Activated naive CD8-positive, alpha-beta T cell treated with anti-CD3 and anti-CD28 coated beads, Interleukin-2, amount 50 U/mL, for 24 hours (primary cell): ENCODE results near the gene SUPT4H1.
A peak's percentile ranks its signal among the peaks of the same experiment; 100 is the strongest.

ENCODE experiments used
- ATAC-seq: fragments of 150-1000 bp; cut with Tn5 transposase; one replicate; pipeline ENCODE4 v1.10.0; 2021
- DNase-seq: peaks from one replicate; pipeline ENCODE4 v3.0.0; 2021
- H3K27ac Mint-ChIP-seq: one replicate; pipeline ENCODE4 v1.8.0; 2021; ENCODE audit warnings: mild to moderate bottlenecking, mixed read lengths
- H3K27me3 Mint-ChIP-seq: one replicate; pipeline ENCODE4 v1.8.0; 2021; ENCODE audit warnings: mixed read lengths
- H3K36me3 Mint-ChIP-seq: one replicate; pipeline ENCODE4 v1.8.0; 2021; ENCODE audit warnings: low read depth, mixed read lengths
- H3K4me1 Mint-ChIP-seq: one replicate; pipeline ENCODE4 v1.8.0; 2021; ENCODE audit warnings: mixed read lengths
- H3K4me3 Mint-ChIP-seq: one replicate; pipeline ENCODE4 v1.8.0; 2021; ENCODE audit warnings: mild to moderate bottlenecking, moderate library complexity, mixed read lengths
- H3K9me3 Mint-ChIP-seq: one replicate; pipeline ENCODE4 v1.8.0; 2021; ENCODE audit warnings: mixed read lengths

Gene SUPT4H1

DNA sequence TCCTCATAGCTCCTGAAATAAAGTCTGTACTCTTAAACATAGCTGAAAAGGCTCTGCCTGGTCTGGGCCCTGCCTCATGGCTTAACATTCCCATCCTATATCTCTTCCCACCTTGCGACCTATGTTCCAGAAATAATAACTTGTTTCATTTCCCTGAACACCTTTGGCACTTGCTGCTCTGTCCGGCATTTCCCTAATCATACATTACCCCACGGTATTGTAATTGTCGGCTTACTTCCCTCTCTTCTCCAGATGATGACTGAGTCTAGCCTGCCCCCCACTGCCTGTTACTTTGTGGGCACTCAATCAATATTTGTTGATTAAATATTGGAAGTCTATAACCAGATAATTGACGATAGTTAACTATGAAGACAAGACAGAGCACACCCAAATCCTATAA lies 23.3 kb upstream of the SUPT4H1 start:
- Mint-ChIP-seq H3K4me3 (no peak overlapping the region), H3K4me1 (peaks cover 22% of the 10 kb centered on the region), H3K27me3 (no peaks in the 10 kb centered on the region), H3K36me3 (no peaks in the 10 kb centered on the region), H3K27ac (no peak overlapping the region), H3K9me3 (no peaks in the 10 kb centered on the region)
- no peak for DNase-seq
- no peak for ATAC-seq

DNA sequence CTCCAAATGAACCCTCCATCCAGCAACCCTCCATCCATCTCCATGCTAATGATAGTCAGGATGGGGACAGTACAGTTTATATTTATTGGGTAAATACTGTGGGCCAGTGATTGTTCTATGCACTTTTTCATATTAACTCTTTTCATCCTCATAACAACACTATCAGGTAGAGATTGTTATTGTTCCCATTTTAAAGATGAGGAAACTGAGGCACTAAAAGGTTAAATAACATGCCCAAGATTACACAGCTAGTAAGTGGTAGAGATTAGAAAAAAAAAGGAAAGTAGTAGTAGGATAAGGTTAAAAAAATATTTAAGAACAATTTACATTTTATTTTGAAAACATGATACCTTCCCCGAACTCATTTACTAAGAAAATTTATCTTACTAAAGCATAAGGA lies 21.9 kb upstream of the SUPT4H1 start:
- peaks cover 16% of the 10 kb centered on the region for H3K4me1 Mint-ChIP-seq
- ATAC-seq: no peak
- H3K27me3 Mint-ChIP-seq: no peaks in the 10 kb centered on the region
- no peak overlapping the region for H3K4me3 Mint-ChIP-seq
- H3K9me3 Mint-ChIP-seq: no peaks in the 10 kb centered on the region
- H3K36me3 Mint-ChIP-seq: no peaks in the 10 kb centered on the region
- no peak overlapping the region for H3K27ac Mint-ChIP-seq
- no peak for DNase-seq

- ATAC-seq (no peak), DNase-seq (no peak)
- no peaks in the 10 kb centered on the region for H3K36me3 Mint-ChIP-seq
- peaks cover 11% of the 10 kb centered on the region for H3K4me1 Mint-ChIP-seq
- no peak overlapping the region for H3K27ac Mint-ChIP-seq
- no peaks in the 10 kb centered on the region for H3K27me3 Mint-ChIP-seq
- H3K9me3 Mint-ChIP-seq: no peaks in the 10 kb centered on the region
- H3K4me3 Mint-ChIP-seq: no peak overlapping the region
These were observed 21.0 kb upstream of the SUPT4H1 start for GRCh38 chr17:58373003-58373402.

DNA sequence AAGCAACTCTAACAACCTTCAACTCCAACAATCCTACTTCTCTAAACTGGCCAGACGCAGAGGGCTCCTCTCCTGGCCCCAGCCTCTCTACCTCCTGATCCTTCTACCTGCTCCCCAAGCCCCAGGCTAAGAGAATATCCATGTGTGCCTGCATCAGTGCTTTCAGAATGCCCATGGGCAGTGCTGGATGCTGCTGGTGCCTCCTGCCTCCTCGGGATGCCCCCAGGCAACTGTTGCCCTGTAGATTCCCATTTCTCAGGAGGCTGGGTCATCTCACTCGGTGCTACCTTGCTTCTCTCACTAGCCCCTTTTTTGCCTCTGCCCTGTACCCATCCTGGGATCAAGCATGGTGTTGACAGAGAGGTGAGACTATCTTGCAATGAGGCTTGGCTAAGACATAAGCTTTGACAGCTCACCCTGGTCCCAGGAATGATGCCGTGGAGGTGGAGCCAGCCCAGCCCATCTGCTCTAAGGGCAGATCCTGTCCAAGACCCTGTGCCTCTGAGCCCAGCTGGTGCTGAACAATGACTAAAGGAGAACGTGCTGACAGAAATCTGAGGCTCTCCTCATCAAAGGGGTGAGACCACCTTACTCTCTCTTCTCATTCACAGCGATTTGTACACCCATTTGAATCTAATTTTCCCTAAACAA lies 19.4 kb upstream of the SUPT4H1 start:
- ATAC-seq (no peak), DNase-seq (no peak)
- Mint-ChIP-seq H3K4me3 (no peak overlapping the region), H3K4me1 (peaks cover 13% of the 10 kb centered on the region), H3K9me3 (no peaks in the 10 kb centered on the region), H3K27ac (peak overlapping the region; percentile 11), H3K36me3 (no peaks in the 10 kb centered on the region), H3K27me3 (no peaks in the 10 kb centered on the region)

DNA sequence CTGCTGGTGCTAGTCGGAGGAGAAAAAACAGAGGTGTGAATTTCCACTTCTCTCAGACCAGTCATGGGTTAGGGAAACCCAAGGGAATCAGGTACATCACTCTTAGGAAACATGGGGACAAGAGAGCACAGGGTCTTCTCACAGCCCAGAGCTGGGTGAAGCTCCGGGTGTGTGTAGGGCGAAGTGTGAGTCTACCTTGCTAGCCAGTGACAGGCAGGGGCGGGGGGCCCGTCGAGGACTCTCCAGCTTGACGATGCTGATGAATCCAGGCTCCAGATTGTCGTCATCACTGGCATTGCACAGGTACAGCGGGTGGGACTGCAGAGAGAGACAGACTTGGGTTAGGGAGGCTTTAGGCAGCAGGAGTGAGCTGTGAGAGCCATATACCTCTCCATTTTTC lies 18.7 kb upstream of the SUPT4H1 start:
- Mint-ChIP-seq H3K9me3 (no peaks in the 10 kb centered on the region), H3K4me3 (no peak overlapping the region), H3K4me1 (peaks cover 15% of the 10 kb centered on the region), H3K36me3 (no peaks in the 10 kb centered on the region), H3K27me3 (no peaks in the 10 kb centered on the region), H3K27ac (peak overlapping the region; percentile 11)
- DNase-seq: no peak
- no peak for ATAC-seq

DNA sequence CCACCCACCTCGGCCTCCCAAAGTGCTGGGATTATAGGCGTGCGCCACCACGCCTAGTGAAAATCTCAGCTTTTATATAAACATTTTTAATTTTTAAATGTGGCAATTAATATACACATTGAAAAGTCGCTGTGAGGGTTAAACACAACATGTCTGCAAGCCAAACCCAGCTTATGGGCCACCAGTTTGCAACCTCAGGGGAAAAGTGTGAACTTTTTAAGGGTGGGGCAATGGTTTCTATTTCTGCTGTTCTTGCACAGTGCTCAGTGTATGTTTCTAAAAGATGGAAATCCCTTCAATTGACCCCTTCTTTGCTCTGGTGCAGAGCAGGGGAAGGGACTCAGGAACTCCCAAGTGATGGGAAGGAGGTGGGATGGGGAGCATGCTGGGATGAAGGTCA lies 18.3 kb upstream of the SUPT4H1 start:
- no peaks in the 10 kb centered on the region for H3K9me3 Mint-ChIP-seq
- H3K4me1 Mint-ChIP-seq: peaks cover 15% of the 10 kb centered on the region
- no peak overlapping the region for H3K4me3 Mint-ChIP-seq
- H3K36me3 Mint-ChIP-seq: no peaks in the 10 kb centered on the region
- no peaks in the 10 kb centered on the region for H3K27me3 Mint-ChIP-seq
- no peak for DNase-seq
- no peak for ATAC-seq
- H3K27ac Mint-ChIP-seq: no peak overlapping the region

DNA sequence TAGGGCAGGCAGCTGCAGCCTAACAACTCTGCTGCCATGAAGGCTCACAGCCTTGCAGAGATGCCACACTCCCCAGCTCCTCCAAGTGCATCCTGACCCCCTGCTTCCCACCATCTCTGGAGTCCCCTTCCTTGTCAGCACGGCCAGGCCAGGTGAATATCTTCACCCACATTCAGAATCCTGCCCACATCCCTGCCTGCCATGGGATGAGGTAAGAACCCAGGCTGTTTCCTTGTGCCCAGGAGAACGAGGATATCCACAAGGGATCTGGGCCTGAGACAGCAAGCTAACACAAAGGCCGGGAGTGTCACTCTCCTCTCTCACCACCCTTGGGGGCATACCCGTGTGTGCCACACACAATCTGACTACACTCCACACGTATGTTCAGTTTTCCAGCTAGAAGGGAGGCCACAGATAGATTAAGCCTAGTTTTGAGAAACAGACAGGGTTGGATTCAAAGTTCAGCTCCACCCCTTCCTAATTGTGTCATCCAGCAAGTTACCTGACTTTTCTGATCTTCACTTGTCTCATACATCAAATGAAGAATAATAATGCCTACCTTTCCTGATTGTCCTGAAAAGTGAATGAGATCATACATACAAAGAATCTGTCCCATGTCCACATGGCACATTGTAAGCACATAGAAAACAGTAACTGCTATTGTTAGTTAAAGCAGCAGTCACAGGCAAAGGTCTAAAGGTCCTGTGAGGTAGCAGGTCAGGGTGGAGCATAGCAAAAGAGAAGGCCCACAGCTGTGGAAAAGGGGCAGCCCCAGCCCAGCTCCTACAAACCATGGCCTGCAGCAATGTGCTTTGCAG lies 17.4 kb upstream of the SUPT4H1 start:
- peaks cover 15% of the 10 kb centered on the region for H3K4me1 Mint-ChIP-seq
- H3K36me3 Mint-ChIP-seq: no peaks in the 10 kb centered on the region
- ATAC-seq: no peak
- no peak overlapping the region for H3K27ac Mint-ChIP-seq
- no peak overlapping the region for H3K4me3 Mint-ChIP-seq
- no peak for DNase-seq
- no peaks in the 10 kb centered on the region for H3K27me3 Mint-ChIP-seq
- no peaks in the 10 kb centered on the region for H3K9me3 Mint-ChIP-seq

- no peak overlapping the region for H3K4me3 Mint-ChIP-seq
- H3K9me3 Mint-ChIP-seq: no peaks in the 10 kb centered on the region
- no peak overlapping the region for H3K27ac Mint-ChIP-seq
- no peaks in the 10 kb centered on the region for H3K27me3 Mint-ChIP-seq
- H3K4me1 Mint-ChIP-seq: peaks cover 15% of the 10 kb centered on the region
- ATAC-seq (no peak), DNase-seq (no peak)
- no peaks in the 10 kb centered on the region for H3K36me3 Mint-ChIP-seq
These were observed 16.8 kb upstream of the SUPT4H1 start for GRCh38 chr17:58368860-58369213.

DNA sequence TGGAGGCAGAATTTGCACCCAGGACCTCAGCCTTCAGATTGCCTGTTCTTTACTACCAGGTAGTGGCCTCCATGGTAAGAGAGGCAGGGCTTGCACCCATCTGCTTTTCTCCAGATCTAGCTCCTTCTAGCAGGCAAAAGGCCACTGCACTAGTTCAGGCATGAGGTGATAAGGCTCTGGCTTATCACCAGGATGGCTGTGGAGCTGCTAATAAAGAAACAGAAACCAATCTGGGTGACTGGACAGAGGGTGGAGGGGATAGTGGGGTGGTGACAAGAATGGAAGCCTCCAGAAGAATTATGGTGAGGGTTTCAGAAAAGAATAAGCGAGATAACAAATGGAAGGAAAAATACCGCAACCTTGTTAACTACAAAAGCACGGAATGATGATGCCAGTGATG lies 15.5 kb upstream of the SUPT4H1 start:
- DNase-seq (no peak), ATAC-seq (no peak)
- H3K27ac Mint-ChIP-seq: no peak overlapping the region
- H3K27me3 Mint-ChIP-seq: no peaks in the 10 kb centered on the region
- H3K36me3 Mint-ChIP-seq: no peaks in the 10 kb centered on the region
- no peak overlapping the region for H3K4me3 Mint-ChIP-seq
- peaks cover 15% of the 10 kb centered on the region for H3K4me1 Mint-ChIP-seq
- no peaks in the 10 kb centered on the region for H3K9me3 Mint-ChIP-seq

- Mint-ChIP-seq H3K9me3 (no peaks in the 10 kb centered on the region), H3K27me3 (no peaks in the 10 kb centered on the region), H3K4me3 (no peak overlapping the region), H3K27ac (no peak overlapping the region), H3K36me3 (no peaks in the 10 kb centered on the region), H3K4me1 (peaks cover 15% of the 10 kb centered on the region)
- DNase-seq: no peak
- ATAC-seq: no peak
These were observed 14.1 kb upstream of the SUPT4H1 start for GRCh38 chr17:58365980-58366595.

GRCh38 chr17:58365185-58365979 lies 13.4 kb upstream of the SUPT4H1 start:
- H3K4me1 Mint-ChIP-seq: peaks cover 10% of the 10 kb centered on the region
- no peak for ATAC-seq
- no peak overlapping the region for H3K27ac Mint-ChIP-seq
- DNase-seq: no peak
- no peak overlapping the region for H3K4me3 Mint-ChIP-seq
- H3K36me3 Mint-ChIP-seq: no peaks in the 10 kb centered on the region
- no peaks in the 10 kb centered on the region for H3K9me3 Mint-ChIP-seq
- no peaks in the 10 kb centered on the region for H3K27me3 Mint-ChIP-seq

DNA sequence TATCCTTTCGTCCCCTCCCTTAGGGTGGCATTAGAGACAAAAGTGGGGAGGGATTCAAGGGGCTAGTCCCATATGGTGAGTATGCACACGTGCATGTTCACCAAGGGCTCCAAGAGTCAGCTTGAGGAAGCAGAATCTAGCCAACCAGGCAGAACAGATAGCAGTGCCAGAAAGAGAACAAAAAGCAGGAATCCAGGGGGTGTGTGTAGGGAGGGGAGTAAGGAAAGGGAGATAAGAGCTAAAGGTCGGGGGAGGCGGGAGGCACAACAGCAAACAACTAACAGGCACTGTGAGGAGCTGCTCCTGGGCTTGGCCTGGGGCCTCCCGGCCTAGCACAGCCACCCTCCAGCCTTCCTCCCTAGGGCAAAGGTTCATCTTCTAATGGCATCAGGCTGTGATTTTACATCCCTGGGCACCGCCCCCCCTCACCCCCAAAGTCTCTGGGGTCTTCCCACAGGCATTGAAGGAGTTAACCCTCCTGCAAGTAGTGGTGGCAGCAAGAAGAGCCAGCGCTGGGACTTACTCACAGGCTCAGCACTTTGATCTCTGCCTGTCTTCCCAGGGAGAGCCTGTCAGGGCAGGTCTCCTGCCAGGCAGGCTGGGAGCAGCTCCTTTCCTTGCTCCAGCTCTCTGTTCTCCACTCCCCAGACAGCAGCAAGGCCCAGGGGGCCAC lies 12.4 kb upstream of the SUPT4H1 start:
- ATAC-seq (no peak), DNase-seq (no peak)
- peaks cover 7% of the 10 kb centered on the region for H3K4me1 Mint-ChIP-seq
- no peak overlapping the region for H3K4me3 Mint-ChIP-seq
- no peaks in the 10 kb centered on the region for H3K27me3 Mint-ChIP-seq
- no peaks in the 10 kb centered on the region for H3K9me3 Mint-ChIP-seq
- no peaks in the 10 kb centered on the region for H3K36me3 Mint-ChIP-seq
- no peak overlapping the region for H3K27ac Mint-ChIP-seq

GRCh38 chr17:58363457-58364185 lies 11.6 kb upstream of the SUPT4H1 start:
- Mint-ChIP-seq H3K4me3 (no peak overlapping the region), H3K27ac (no peak overlapping the region), H3K27me3 (no peaks in the 10 kb centered on the region), H3K9me3 (no peaks in the 10 kb centered on the region), H3K36me3 (no peaks in the 10 kb centered on the region), H3K4me1 (peaks cover 4% of the 10 kb centered on the region)
- DNase-seq (no peak), ATAC-seq (no peak)
